HepG2 (cell line): ENCODE data around the gene HENMT1. TPM values are rescaled to one million over a fixed set of nuclear protein-coding genes. Genes with fewer than 3 reads are reported as not detected.

Experiments
- ATF3 ChIP-seq: sonication (generic); formaldehyde crosslinking; IDR thresholded peaks from 2 replicates; pipeline ENCODE4 v1.4.0; 2020; ENCODE audit warnings: missing genetic modification reagents
- CCDC6 ChIP-seq: sonication (generic); formaldehyde crosslinking; IDR thresholded peaks from 2 replicates; pipeline ENCODE4 v1.8.1; 2022; ENCODE audit warnings: mild to moderate bottlenecking, missing genetic modification reagents, moderate library complexity
- CERS6 ChIP-seq: sonication (generic); formaldehyde crosslinking; IDR thresholded peaks from 2 replicates; pipeline ENCODE4 v1.5.0; 2020; ENCODE audit warnings: missing genetic modification reagents
- CHD4 ChIP-seq: fragments of 200-600 bp; sonication (generic); IDR thresholded peaks from 2 replicates; pipeline ENCODE4 v1.7.0; 2017; ENCODE audit warnings: mild to moderate bottlenecking, low read length, borderline replicate concordance
- ETV5 ChIP-seq: IDR thresholded peaks from 2 replicates; pipeline ENCODE4 v1.6.1; 2018; ENCODE audit warnings: missing biosample characterization, missing genetic modification reagents, inconsistent platforms, borderline replicate concordance
- FOXP1 ChIP-seq, 2 experiments: fragments of 450-650 bp in 1 of 2; IDR thresholded peaks; 2 replicates each; pipeline ENCODE4 v1.6.1; 2017 to 2018; ENCODE audit warnings: antibody characterized with exemption in 1 of 2
- GPN1 ChIP-seq: sonication (generic); formaldehyde crosslinking; IDR thresholded peaks from 2 replicates; pipeline ENCODE4 v1.5.1; 2020; ENCODE audit warnings: missing genetic modification reagents, borderline replicate concordance
- HNF1B ChIP-seq: sonication (generic); formaldehyde crosslinking; IDR thresholded peaks from 2 replicates; pipeline ENCODE4 v1.5.1; 2020; ENCODE audit warnings: mild to moderate bottlenecking, moderate library complexity, missing genetic modification reagents
- KAT8 ChIP-seq: IDR thresholded peaks from 2 replicates; pipeline ENCODE4 v1.6.1; 2016; ENCODE audit warnings: missing genetic modification reagents, missing compliant biosample characterization
- KDM4B ChIP-seq: sonication (generic); formaldehyde crosslinking; IDR thresholded peaks from 2 replicates; pipeline ENCODE4 v1.4.0; 2020; ENCODE audit warnings: missing genetic modification reagents
- MED1 ChIP-seq: sonication (generic); formaldehyde crosslinking; IDR thresholded peaks from 2 replicates; pipeline ENCODE4 v1.4.0; 2020; ENCODE audit warnings: missing genetic modification reagents
- NFE2L2 ChIP-seq: fragments of 150-350 bp; IDR thresholded peaks from 2 replicates; pipeline ENCODE4 v1.6.1; 2014; ENCODE audit warnings: low read length
- YEATS4 ChIP-seq: sonication (generic); formaldehyde crosslinking; IDR thresholded peaks from 2 replicates; pipeline ENCODE4 v1.4.0; 2020; ENCODE audit warnings: missing genetic modification reagents, borderline replicate concordance
- ZNF414 ChIP-seq: sonication (generic); formaldehyde crosslinking; IDR thresholded peaks from 2 replicates; pipeline ENCODE4 v1.5.0; 2020; ENCODE audit warnings: missing genetic modification reagents
- ZNF513 ChIP-seq: sonication (generic); formaldehyde crosslinking; conservative IDR thresholded peaks from 2 replicates; pipeline ENCODE4 v1.5.0; 2020; ENCODE audit warnings: missing genetic modification reagents
- ZNF614 ChIP-seq: IDR thresholded peaks from 2 replicates; pipeline ENCODE4 v1.6.1; 2018; ENCODE audit warnings: missing biosample characterization, missing genetic modification reagents, inconsistent platforms, borderline replicate concordance
- ZNF644 ChIP-seq: IDR thresholded peaks from 2 replicates; pipeline ENCODE4 v1.6.1; 2016; ENCODE audit warnings: low read depth
- ZNF652 ChIP-seq: IDR thresholded peaks from 2 replicates; pipeline ENCODE4 v1.6.1; 2016; ENCODE audit warnings: low read depth, borderline replicate concordance
- ZNF749 ChIP-seq: sonication (generic); formaldehyde crosslinking; IDR thresholded peaks from 2 replicates; pipeline ENCODE4 v1.8.0; 2022; ENCODE audit warnings: mild to moderate bottlenecking, missing genetic modification reagents, moderate library complexity, borderline replicate concordance
- polyA plus RNA-seq, 8 experiments: library from polyadenylated mRNA; depleted of rRNA in 3 of 8; stranded (reverse) in 7 of 8; unstranded in 1 of 8; fragments of >200 nt; fragmentation: Illumina TruSeq in 4 of 8; extraction: Trizol in 4 of 8; gene quantifications; 2 replicates each; pipeline versions ENCODE4 v1.2.1 to v1.2.3, GENCODE V29; 2011 to 2016; ENCODE audit warnings: low read depth in 4 of 8, missing spikeins in 1 of 8, mixed read lengths in 1 of 8; ENCODE audit not compliant: insufficient read depth in 1 of 8
- total RNA-seq, 5 experiments: library from RNA; depleted of rRNA; stranded (reverse); fragments of >200 nt; fragmentation: Illumina TruSeq; extraction: Trizol; gene quantifications; 2 replicates each; pipeline ENCODE4 v1.2.3, GENCODE V29; 2016; ENCODE audit warnings: low read depth in 1 of 5
- TF ChIP-seq, protein P1 (sequence below): sonication (generic); formaldehyde crosslinking; IDR thresholded peaks from 2 replicates; pipeline ENCODE4 v1.4.0; 2020; ENCODE audit warnings: missing genetic modification reagents
- TF ChIP-seq, protein P2 (sequence below): sonication (generic); formaldehyde crosslinking; IDR thresholded peaks from 2 replicates; pipeline ENCODE4 v1.5.0; 2020; ENCODE audit warnings: missing genetic modification reagents

The HENMT1 gene
- total and polyA plus RNA-seq, 2 of the 13 experiments (the other 11 are each of a cell fraction or from before 2014, with no cell fraction given) = not detected

GRCh38 chr1:108646648-108647269 lies 14.1 kb downstream of the HENMT1 start (continued):
- TF ChIP-seq, protein P1, sequence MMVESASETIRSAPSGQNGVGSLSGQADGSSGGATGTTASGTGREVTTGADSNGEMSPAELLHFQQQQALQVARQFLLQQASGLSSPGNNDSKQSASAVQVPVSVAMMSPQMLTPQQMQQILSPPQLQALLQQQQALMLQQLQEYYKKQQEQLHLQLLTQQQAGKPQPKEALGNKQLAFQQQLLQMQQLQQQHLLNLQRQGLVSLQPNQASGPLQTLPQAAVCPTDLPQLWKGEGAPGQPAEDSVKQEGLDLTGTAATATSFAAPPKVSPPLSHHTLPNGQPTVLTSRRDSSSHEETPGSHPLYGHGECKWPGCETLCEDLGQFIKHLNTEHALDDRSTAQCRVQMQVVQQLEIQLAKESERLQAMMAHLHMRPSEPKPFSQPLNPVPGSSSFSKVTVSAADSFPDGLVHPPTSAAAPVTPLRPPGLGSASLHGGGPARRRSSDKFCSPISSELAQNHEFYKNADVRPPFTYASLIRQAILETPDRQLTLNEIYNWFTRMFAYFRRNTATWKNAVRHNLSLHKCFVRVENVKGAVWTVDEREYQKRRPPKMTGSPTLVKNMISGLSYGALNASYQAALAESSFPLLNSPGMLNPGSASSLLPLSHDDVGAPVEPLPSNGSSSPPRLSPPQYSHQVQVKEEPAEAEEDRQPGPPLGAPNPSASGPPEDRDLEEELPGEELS (CRISPR knock-in tag) = peak; percentile 89
- TF ChIP-seq, protein P2, sequence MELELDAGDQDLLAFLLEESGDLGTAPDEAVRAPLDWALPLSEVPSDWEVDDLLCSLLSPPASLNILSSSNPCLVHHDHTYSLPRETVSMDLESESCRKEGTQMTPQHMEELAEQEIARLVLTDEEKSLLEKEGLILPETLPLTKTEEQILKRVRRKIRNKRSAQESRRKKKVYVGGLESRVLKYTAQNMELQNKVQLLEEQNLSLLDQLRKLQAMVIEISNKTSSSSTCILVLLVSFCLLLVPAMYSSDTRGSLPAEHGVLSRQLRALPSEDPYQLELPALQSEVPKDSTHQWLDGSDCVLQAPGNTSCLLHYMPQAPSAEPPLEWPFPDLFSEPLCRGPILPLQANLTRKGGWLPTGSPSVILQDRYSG (CRISPR knock-in tag) = no peak
- TF ChIP-seq ETV5 (CRISPR knock-in tag) (peak; percentile 98), ZNF749 (CRISPR knock-in tag) (no peak), KDM4B (CRISPR knock-in tag) (peak; percentile 65; the same call in 1 of the 2 replicates), ATF3 (no peak), ZNF414 (no peak), CHD4 (no peak), MED1 (CRISPR knock-in tag) (peak; percentile 50; the same call in 1 of the 2 replicates), GPN1 (CRISPR knock-in tag) (no peak), ZNF644 (CRISPR knock-in tag) (peak; percentile 91), ZNF614 (CRISPR knock-in tag) (peak; percentile 75; the same call in 1 of the 2 replicates), YEATS4 (CRISPR knock-in tag) (peak; percentile 27; the same call in 1 of the 2 replicates), ZNF652 (CRISPR knock-in tag) (no peak; the same call in 1 of the 2 replicates), FOXP1 (IDR thresholded peaks at IDR 0.05) (no peak), FOXP1 (CRISPR knock-in tag; IDR thresholded peaks at IDR 0.05) (peak; percentile 92), KAT8 (CRISPR knock-in tag) (peak; percentile 77), HNF1B (0 out of 2 replicates have a peak, but pooled peaks have one; percentile 29), CCDC6 (CRISPR knock-in tag) (no peak), ZNF513 (CRISPR knock-in tag) (no peak), NFE2L2 (no peak), CERS6 (no peak)
